Measurements from ENCODE around the gene ABLIM3. TPM values are rescaled to one million over a fixed set of nuclear protein-coding genes. Genes with fewer than 3 reads are reported as not detected.

Gene ABLIM3
- total and polyA plus RNA-seq, 9 donors, result 1.7 to 26.4 (median 6.2) TPM

DNA sequence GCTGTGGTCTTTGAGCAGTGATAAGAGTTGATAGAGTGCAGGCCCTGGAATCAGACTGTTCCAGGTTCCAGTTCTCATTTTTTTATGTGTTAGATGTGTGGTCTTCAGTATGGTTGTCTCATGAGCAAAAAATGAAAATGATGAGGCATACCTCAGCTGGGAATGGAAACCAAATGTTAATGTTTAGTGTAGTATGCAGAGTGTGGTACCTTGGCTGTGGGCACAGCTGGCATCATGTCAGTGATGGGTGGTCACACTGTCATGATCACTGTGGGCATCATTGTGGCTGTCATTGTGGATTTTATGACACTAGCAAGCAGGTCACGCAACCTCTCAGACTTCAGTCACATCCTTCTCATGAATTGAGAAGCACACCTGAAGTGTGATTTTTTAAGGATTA lies 6.4 kb downstream of the ABLIM3 start:
- no peaks in the 10 kb centered on the region for H3K36me3 ChIP-seq
- H3K9me3 ChIP-seq, result no peaks in the 10 kb centered on the region
- 92 to 100% (median 97%) methylated on average over 1 of the region's 1 CpG for WGBS, 3 donors
- no peak for DNase-seq
- intact Hi-C loops (cut with DNase I), result no loop called here
- TF ChIP-seq POLR2A (IDR thresholded peaks at IDR 0.05), result no peak
- no peak for TF ChIP-seq CTCF (IDR thresholded peaks at IDR 0.05)
- TF ChIP-seq EP300 (IDR thresholded peaks at IDR 0.05), result no peak
- no peak overlapping the region for H3K27ac ChIP-seq
- no peaks in the 10 kb centered on the region for H3K27me3 ChIP-seq
- no peak overlapping the region for H3K4me3 ChIP-seq
- H3K4me1 ChIP-seq (ENCODE audit: insufficient read depth), result no peaks in the 10 kb centered on the region

DNA sequence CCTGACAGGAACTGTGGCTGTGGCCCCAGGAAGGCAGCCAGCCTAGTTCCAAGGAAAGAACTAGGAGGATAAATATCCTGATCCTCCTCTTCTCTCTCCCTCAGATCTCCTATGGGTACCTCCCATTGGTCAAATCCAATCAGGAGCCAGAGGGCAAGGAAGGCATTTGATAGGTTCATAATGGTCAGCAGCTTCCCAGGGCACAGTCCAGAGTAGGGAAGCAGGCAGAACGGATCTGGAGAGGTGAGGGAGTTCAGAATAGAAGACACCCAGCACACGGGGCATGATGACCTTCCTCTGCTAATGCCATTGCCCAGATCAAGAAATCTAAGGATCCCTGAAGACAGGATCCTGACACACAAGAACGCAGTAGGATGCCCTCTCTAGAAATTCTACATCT lies 8.6 kb downstream of the ABLIM3 start:
- Histone ChIP-seq H3K27ac (no peak overlapping the region), H3K9me3 (no peaks in the 10 kb centered on the region), H3K27me3 (no peaks in the 10 kb centered on the region), H3K4me1 (ENCODE audit: insufficient read depth) (no peaks in the 10 kb centered on the region), H3K36me3 (no peaks in the 10 kb centered on the region), H3K4me3 (no peak overlapping the region)
- intact Hi-C loops (cut with DNase I), result no loop called here
- WGBS, 3 donors, result 51 to 58% (median 51%) methylated on average over 3 of the region's 3 CpGs
- TF ChIP-seq POLR2A (IDR thresholded peaks at IDR 0.05) (no peak), CTCF (IDR thresholded peaks at IDR 0.05) (no peak), EP300 (IDR thresholded peaks at IDR 0.05) (no peak)
- DNase-seq, result no peak

GRCh38 chr5:149150457-149150856 lies 9.2 kb downstream of the ABLIM3 start:
- intact Hi-C loops (cut with DNase I), result no loop called here
- Histone ChIP-seq H3K9me3 (no peaks in the 10 kb centered on the region), H3K4me3 (no peak overlapping the region), H3K27me3 (no peaks in the 10 kb centered on the region), H3K4me1 (ENCODE audit: insufficient read depth) (no peaks in the 10 kb centered on the region), H3K36me3 (no peaks in the 10 kb centered on the region), H3K27ac (no peak overlapping the region)
- TF ChIP-seq CTCF (IDR thresholded peaks at IDR 0.05) (no peak), POLR2A (IDR thresholded peaks at IDR 0.05) (no peak), EP300 (IDR thresholded peaks at IDR 0.05) (no peak)
- 29 to 34% (median 32%) methylated on average over 5 of the region's 5 CpGs for WGBS, 3 donors
- no peak for DNase-seq

DNA sequence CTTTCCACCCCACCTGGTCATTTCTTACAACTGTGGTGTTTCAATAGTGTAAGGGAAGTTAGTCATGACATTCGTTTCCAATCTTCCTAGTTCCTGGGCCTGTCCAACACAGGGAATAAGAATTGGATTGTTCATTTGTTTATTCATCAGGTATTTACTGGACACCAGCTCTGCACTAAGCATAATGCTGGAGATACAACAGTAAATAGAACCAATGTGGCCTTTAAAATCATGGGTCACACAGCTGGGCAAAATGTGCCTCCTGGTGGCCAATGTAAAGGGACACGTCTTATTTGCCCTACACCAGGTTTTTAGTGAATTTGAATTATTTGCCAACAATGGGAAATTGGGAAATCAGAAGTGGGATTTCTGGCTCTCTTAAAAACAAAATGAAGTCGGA lies 10.4 kb downstream of the ABLIM3 start:
- TF ChIP-seq CTCF (IDR thresholded peaks at IDR 0.05) (no peak), EP300 (IDR thresholded peaks at IDR 0.05) (no peak), POLR2A (IDR thresholded peaks at IDR 0.05) (no peak)

More for the DNA sequence above, 10.4 kb downstream of the ABLIM3 start:
- no peaks in the 10 kb centered on the region for H3K27me3 ChIP-seq
- intact Hi-C loops (cut with DNase I), result no loop called here
- no peak overlapping the region for H3K4me3 ChIP-seq
- no peak overlapping the region for H3K27ac ChIP-seq
- no peaks in the 10 kb centered on the region for H3K36me3 ChIP-seq
- no peaks in the 10 kb centered on the region for H3K9me3 ChIP-seq
- no peak for DNase-seq
- 78 to 87% (median 81%) methylated on average over 3 of the region's 3 CpGs for WGBS, 3 donors
- H3K4me1 ChIP-seq (ENCODE audit: insufficient read depth), result no peaks in the 10 kb centered on the region
